H9 (cell line): ENCODE measurements around the gene IRF4. TPM values are rescaled to one million over a fixed set of nuclear protein-coding genes. Genes with fewer than 3 reads are reported as not detected.
A peak's percentile ranks its signal among the peaks of the same experiment; 100 is the strongest.
"Not testable (repeated sequence)": the region's sequence is repeated elsewhere in the genome, so short reads cannot be mapped to it uniquely, and the experiment has no call there.

ENCODE experiments used
- DNase-seq: peaks from one replicate; pipeline ENCODE4 v3.0.0-alpha.2; 2017
- H2AFZ ChIP-seq: one replicate; pipeline ENCODE4 v1.6.1; 2013; ENCODE audit warnings: mild to moderate bottlenecking, low read length, control low read depth, moderate library complexity
- H2AK5ac ChIP-seq: 2 replicates; pipeline ENCODE4 v1.6.1; 2013; ENCODE audit warnings: low read length, control low read depth, mixed read lengths; ENCODE audit not compliant: insufficient read length
- H2BK120ac ChIP-seq: one replicate; pipeline ENCODE4 v1.6.1; 2013; ENCODE audit warnings: low read depth, mild to moderate bottlenecking, low read length, control low read depth, inconsistent platforms; ENCODE audit not compliant: poor library complexity, severe bottlenecking
- H2BK12ac ChIP-seq: 2 replicates; pipeline ENCODE4 v1.6.1; 2013; ENCODE audit warnings: low read length, control low read depth, mixed read lengths, low read depth; ENCODE audit not compliant: insufficient read length
- H2BK15ac ChIP-seq: 2 replicates; pipeline ENCODE4 v1.6.1; 2013; ENCODE audit warnings: low read depth, low read length, control low read depth
- H2BK20ac ChIP-seq: one replicate; pipeline ENCODE4 v1.6.1; 2013; ENCODE audit warnings: low read depth, mild to moderate bottlenecking, low read length, control low read depth, inconsistent platforms; ENCODE audit not compliant: poor library complexity, severe bottlenecking
- H2BK5ac ChIP-seq: 2 replicates; pipeline ENCODE4 v1.6.1; 2013; ENCODE audit warnings: low read length, control low read depth, mixed read lengths; ENCODE audit not compliant: insufficient read length
- H3K14ac ChIP-seq: 2 replicates; pipeline ENCODE4 v1.6.1; 2013; ENCODE audit warnings: low read length, control low read depth; ENCODE audit not compliant: insufficient read depth
- H3K18ac ChIP-seq: 2 replicates; pipeline ENCODE4 v1.6.1; 2013; ENCODE audit warnings: low read depth, mild to moderate bottlenecking, mixed read lengths, low read length, control low read depth; ENCODE audit not compliant: insufficient read length
- H3K23ac ChIP-seq: 2 replicates; pipeline ENCODE4 v1.6.1; 2013; ENCODE audit warnings: low read length, control low read depth, mixed read lengths, low read depth; ENCODE audit not compliant: insufficient read length
- H3K23me2 ChIP-seq: 2 replicates; pipeline ENCODE4 v1.6.1; 2013; ENCODE audit warnings: low read depth, mild to moderate bottlenecking, mixed read lengths, low read length, control low read depth; ENCODE audit not compliant: insufficient read length, poor library complexity, severe bottlenecking
- H3K27ac ChIP-seq: 2 replicates; pipeline ENCODE4 v1.5.1; 2013; ENCODE audit warnings: low read length, control low read depth, mixed read lengths, low read depth; ENCODE audit not compliant: insufficient read length
- H3K27me3 ChIP-seq: 2 replicates; pipeline ENCODE4 v1.6.1; 2013; ENCODE audit warnings: low read length, control low read depth, inconsistent platforms; ENCODE audit not compliant: insufficient read depth
- H3K4ac ChIP-seq: 2 replicates; pipeline ENCODE4 v1.6.1; 2013; ENCODE audit warnings: low read depth, mild to moderate bottlenecking, control low read depth, inconsistent platforms, low read length, moderate library complexity
- H3K4me1 ChIP-seq: 2 replicates; pipeline ENCODE4 v1.6.1; 2013; ENCODE audit warnings: low read length, control low read depth, inconsistent platforms; ENCODE audit not compliant: insufficient read depth
- H3K4me2 ChIP-seq: 2 replicates; pipeline ENCODE4 v1.6.1; 2013; ENCODE audit warnings: low read length, control low read depth, mixed read lengths; ENCODE audit not compliant: insufficient read length, insufficient read depth
- H3K56ac ChIP-seq: 2 replicates; pipeline ENCODE4 v1.6.1; 2013; ENCODE audit warnings: low read depth, mild to moderate bottlenecking, mixed read lengths, low read length, control low read depth; ENCODE audit not compliant: insufficient read length
- H3K79me1 ChIP-seq: 2 replicates; pipeline ENCODE4 v1.6.1; 2013; ENCODE audit warnings: low read depth, mild to moderate bottlenecking, moderate library complexity, low read length, control low read depth, inconsistent platforms; ENCODE audit not compliant: insufficient read depth, poor library complexity, severe bottlenecking
- H3K79me2 ChIP-seq: 2 replicates; pipeline ENCODE4 v1.6.1; 2013; ENCODE audit warnings: low read length, control low read depth, inconsistent platforms; ENCODE audit not compliant: insufficient read depth
- H3K9ac ChIP-seq: 2 replicates; pipeline ENCODE4 v1.6.1; 2013; ENCODE audit warnings: low read length, control low read depth, mixed read lengths; ENCODE audit not compliant: insufficient read length; ENCODE audit errors: extremely low read depth
- H3K9me3 ChIP-seq: one replicate; pipeline ENCODE4 v1.6.1; 2013; ENCODE audit warnings: low read depth, low read length, inconsistent platforms; ENCODE audit not compliant: control insufficient read depth
- H3T11ph ChIP-seq: one replicate; pipeline ENCODE4 v1.6.1; 2013; ENCODE audit warnings: mild to moderate bottlenecking, low read length, control low read depth, inconsistent platforms
- H4K20me1 ChIP-seq: one replicate; pipeline ENCODE4 v1.6.1; 2013; ENCODE audit not compliant: control insufficient read depth, insufficient read length, insufficient read depth
- H4K5ac ChIP-seq: 2 replicates; pipeline ENCODE4 v1.6.1; 2013; ENCODE audit warnings: low read depth, mild to moderate bottlenecking, mixed read lengths, low read length, control low read depth; ENCODE audit not compliant: insufficient read length
- H4K8ac ChIP-seq: replicated peaks from 2 replicates; pipeline ENCODE4 v1.6.1; 2013; ENCODE audit warnings: low read length, control low read depth, mixed read lengths, low read depth; ENCODE audit not compliant: insufficient read length
- H4K91ac ChIP-seq: 2 replicates; pipeline ENCODE4 v1.6.1; 2013; ENCODE audit warnings: low read depth, mild to moderate bottlenecking, moderate library complexity, mixed read lengths, low read length, control low read depth; ENCODE audit not compliant: insufficient read length
- H3K27ac Mint-ChIP-seq, 3 experiments: 2 replicates in 2 of 3; 3 replicates in 1 of 3; pipeline ENCODE4 v1.8.0; 2020 to 2021; ENCODE audit warnings: mixed read lengths in 3 of 3, mild to moderate bottlenecking in 1 of 3, moderate library complexity in 1 of 3
- H3K27me3 Mint-ChIP-seq: 2 replicates; pipeline ENCODE4 v1.8.0; 2021; ENCODE audit warnings: low read depth, mild to moderate bottlenecking, moderate library complexity, mixed read lengths
- H3K36me3 Mint-ChIP-seq, 3 experiments: 2 replicates in 2 of 3; 3 replicates in 1 of 3; pipeline ENCODE4 v1.8.0; 2020 to 2021; ENCODE audit warnings: low read depth in 3 of 3, mixed read lengths in 3 of 3; ENCODE audit not compliant: insufficient read depth in 1 of 3
- H3K4me1 Mint-ChIP-seq, 2 experiments: 2 replicates each; pipeline ENCODE4 v1.8.0; 2020; ENCODE audit warnings: mixed read lengths in 2 of 2
- H3K4me3 Mint-ChIP-seq, 2 experiments: 2 replicates in 1 of 2; 3 replicates in 1 of 2; pipeline ENCODE4 v1.8.0; 2020 to 2021; ENCODE audit warnings: mild to moderate bottlenecking in 2 of 2, mixed read lengths in 2 of 2, moderate library complexity in 1 of 2
- H3K9me3 Mint-ChIP-seq, 2 experiments: 2 replicates in 1 of 2; 3 replicates in 1 of 2; pipeline ENCODE4 v1.8.0; 2020; ENCODE audit warnings: mild to moderate bottlenecking in 2 of 2, mixed read lengths in 2 of 2, moderate library complexity in 1 of 2
- WGBS: extraction: QIAGEN DNeasy Blood & Tissue Kit; methylation state at CpG from one replicate; pipeline ENCODE4 v1.1.7; 2013; ENCODE audit warnings: missing lambda C conversion rate, low lambda C conversion rate, mixed read lengths; ENCODE audit not compliant: insufficient read length; ENCODE audit errors: extremely low coverage; 5-methylcytosine and 5-hydroxymethylcytosine counted together
- total RNA-seq: library from RNA; stranded (reverse); gene quantifications from 2 replicates; pipeline ENCODE4 v1.2.1, GENCODE V29; 2021
- TF ChIP-seq, protein P1 (sequence below): fragments of 200-600 bp; sonication (generic); conservative IDR thresholded peaks from 3 replicates; pipeline ENCODE4 v1.8.0; 2021; ENCODE audit warnings: antibody characterized with exemption, mild to moderate bottlenecking

The IRF4 gene
- total RNA-seq, 1 experiment from 2014 or later: 0.31 TPM

DNA sequence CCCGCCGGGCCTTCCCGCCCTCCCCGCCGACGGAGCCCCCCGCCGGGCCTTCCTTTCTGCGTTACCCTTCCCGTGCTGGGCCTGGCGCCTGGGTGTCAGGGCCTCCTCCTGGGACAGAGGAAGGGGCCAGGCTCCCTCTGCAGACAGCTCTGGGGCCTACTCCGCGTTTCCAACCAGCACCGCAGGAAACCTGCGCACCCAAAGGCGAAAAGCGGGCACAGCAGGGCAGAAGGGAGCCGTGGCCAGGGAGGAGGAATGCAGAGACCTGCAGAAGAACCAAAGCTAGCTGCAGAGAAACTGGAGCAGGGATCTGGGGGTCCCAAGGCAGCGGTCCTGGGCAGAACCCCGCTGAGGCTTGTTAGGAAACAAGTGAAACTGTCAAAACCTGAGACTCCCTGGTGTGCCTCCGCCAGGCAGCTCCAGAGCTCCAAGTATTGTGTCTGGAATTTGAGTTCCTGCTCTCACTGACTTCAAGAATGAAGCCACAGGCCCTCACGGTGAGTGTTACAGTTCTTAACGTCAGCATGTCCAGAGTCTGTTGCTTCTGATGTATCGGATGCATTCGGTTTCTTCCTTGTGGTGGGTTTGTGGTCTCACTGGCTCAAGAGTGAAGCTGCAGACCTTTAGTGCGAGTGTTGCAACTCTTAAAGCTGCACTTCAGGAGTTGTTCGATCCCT is 33.3 kb downstream of the IRF4 start:
- WGBS: no CpG with 5 or more reads among the region's 27 CpGs
- H3K9me3 ChIP-seq: no peaks in the 10 kb centered on the region
- DNase-seq: no peak
- H3K4me1 ChIP-seq: no peaks in the 10 kb centered on the region
- no peak overlapping the region for H2BK12ac ChIP-seq
- peaks cover 3% of the 10 kb centered on the region for H3K23me2 ChIP-seq
- no peak overlapping the region for H3K27ac ChIP-seq
- no peak overlapping the region for H3K56ac ChIP-seq
- H3K9ac ChIP-seq: no peak overlapping the region
- H3K23ac ChIP-seq: no peak overlapping the region
- no peak overlapping the region for H2BK5ac ChIP-seq
- no peak overlapping the region for H2BK15ac ChIP-seq
- Mint-ChIP-seq H3K9me3 (peaks cover 14% of the 10 kb centered on the region in 2 experiments; a peak in 4 of 5 replicates), H3K4me3 (no peak overlapping the region), H3K27ac (0 out of 7 replicates have a peak overlapping the region, but pooled peaks of 1 of the 3 experiments have one; percentile 29), H3K27me3 (peaks cover 12% of the 10 kb centered on the region), H3K4me1 (no peaks in the 10 kb centered on the region), H3K36me3 (peaks cover 0 to 11% (median 4%) of the 10 kb centered on the region in 3 experiments; a peak in 3 of 7 replicates)
- H2AK5ac ChIP-seq: no peak overlapping the region
- no peaks in the 10 kb centered on the region for H3K79me2 ChIP-seq
- no peak overlapping the region for H4K91ac ChIP-seq
- H4K5ac ChIP-seq: no peak overlapping the region
- H3K27me3 ChIP-seq: no peaks in the 10 kb centered on the region
- no peaks in the 10 kb centered on the region for H3K79me1 ChIP-seq
- H2AFZ ChIP-seq: no peak overlapping the region
- no peaks in the 10 kb centered on the region for H4K20me1 ChIP-seq
- no peak overlapping the region for H4K8ac ChIP-seq
- TF ChIP-seq, protein P1, sequence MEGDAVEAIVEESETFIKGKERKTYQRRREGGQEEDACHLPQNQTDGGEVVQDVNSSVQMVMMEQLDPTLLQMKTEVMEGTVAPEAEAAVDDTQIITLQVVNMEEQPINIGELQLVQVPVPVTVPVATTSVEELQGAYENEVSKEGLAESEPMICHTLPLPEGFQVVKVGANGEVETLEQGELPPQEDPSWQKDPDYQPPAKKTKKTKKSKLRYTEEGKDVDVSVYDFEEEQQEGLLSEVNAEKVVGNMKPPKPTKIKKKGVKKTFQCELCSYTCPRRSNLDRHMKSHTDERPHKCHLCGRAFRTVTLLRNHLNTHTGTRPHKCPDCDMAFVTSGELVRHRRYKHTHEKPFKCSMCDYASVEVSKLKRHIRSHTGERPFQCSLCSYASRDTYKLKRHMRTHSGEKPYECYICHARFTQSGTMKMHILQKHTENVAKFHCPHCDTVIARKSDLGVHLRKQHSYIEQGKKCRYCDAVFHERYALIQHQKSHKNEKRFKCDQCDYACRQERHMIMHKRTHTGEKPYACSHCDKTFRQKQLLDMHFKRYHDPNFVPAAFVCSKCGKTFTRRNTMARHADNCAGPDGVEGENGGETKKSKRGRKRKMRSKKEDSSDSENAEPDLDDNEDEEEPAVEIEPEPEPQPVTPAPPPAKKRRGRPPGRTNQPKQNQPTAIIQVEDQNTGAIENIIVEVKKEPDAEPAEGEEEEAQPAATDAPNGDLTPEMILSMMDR: no peak
- no peak overlapping the region for H2BK120ac ChIP-seq
- no peak overlapping the region for H3T11ph ChIP-seq
- H2BK20ac ChIP-seq: no peak overlapping the region
- H3K4ac ChIP-seq: no peak overlapping the region
- H3K14ac ChIP-seq: no peak overlapping the region
- no peak overlapping the region for H3K4me2 ChIP-seq
- H3K18ac ChIP-seq: no peak overlapping the region

GRCh38 chr6:425418-425788 is 33.9 kb downstream of the IRF4 start:
- H2AK5ac ChIP-seq, H3K18ac ChIP-seq, H3K27ac ChIP-seq, H2BK5ac ChIP-seq, H2BK15ac ChIP-seq, H4K5ac ChIP-seq, H3K56ac ChIP-seq, H3K4me1 ChIP-seq, H3K9me3 ChIP-seq, H2BK20ac ChIP-seq, H2BK12ac ChIP-seq, H4K20me1 ChIP-seq, H4K8ac ChIP-seq, H3K27me3 ChIP-seq, H3K9ac ChIP-seq, H2AFZ ChIP-seq, H3K4me2 ChIP-seq, H4K91ac ChIP-seq, H3K23me2 ChIP-seq, H3K4me3 Mint-ChIP-seq, H3K79me2 ChIP-seq, H3K23ac ChIP-seq, H3K79me1 ChIP-seq, H3T11ph ChIP-seq, H3K4ac ChIP-seq, H2BK120ac ChIP-seq, DNase-seq, H3K14ac ChIP-seq, H3K4me1 Mint-ChIP-seq: not testable (repeated sequence)
- Mint-ChIP-seq H3K27ac (0 out of 7 replicates have a peak overlapping the region, but pooled peaks of 1 of the 3 experiments have one; percentile 29), H3K9me3 (peaks cover 14% of the 10 kb centered on the region in 2 experiments; a peak in 4 of 5 replicates), H3K27me3 (peaks cover 12% of the 10 kb centered on the region), H3K36me3 (peaks cover 0 to 11% (median 4%) of the 10 kb centered on the region in 3 experiments; a peak in 3 of 7 replicates)
- no CpG with 5 or more reads among the region's 7 CpGs for whole genome bisulfite sequencing
